Measurements from ENCODE around the gene PRODH.

Gene PRODH

GRCh38 chr22:18978506-18978905 is 42.4 kb upstream of the PRODH start:
- no peak overlapping the region for H2AFZ ChIP-seq (ENCODE audit: low read length)
- H3K79me2 ChIP-seq (ENCODE audit: insufficient read depth, low read length), result no peaks in the 10 kb centered on the region
- no peaks in the 10 kb centered on the region for H3K4me1 ChIP-seq (ENCODE audit: insufficient read depth, low read length, poor library complexity, severe bottlenecking)
- no peak overlapping the region for H3K4me3 ChIP-seq (ENCODE audit: low read length, poor library complexity, severe bottlenecking)
- no peaks in the 10 kb centered on the region for H3K9me3 ChIP-seq (ENCODE audit: insufficient read depth, low read depth, low read length)
- no peaks in the 10 kb centered on the region for H3K27me3 ChIP-seq (ENCODE audit: insufficient read depth, low read length, poor library complexity, severe bottlenecking)
- no peaks in the 10 kb centered on the region for H3F3A ChIP-seq (ENCODE audit: low read depth)
- H3K4me2 ChIP-seq (ENCODE audit: low read depth, low read length, poor library complexity, severe bottlenecking), result no peak overlapping the region
- TF ChIP-seq CTCF (conservative IDR thresholded peaks at IDR 0.05; ENCODE audit: low read length) (no peak), EZH2phosphoT487 (IDR thresholded peaks at IDR 0.05; ENCODE audit: borderline replicate concordance) (no peak)
- H4K20me1 ChIP-seq (ENCODE audit: insufficient read depth, low read length, poor library complexity, severe bottlenecking), result no peaks in the 10 kb centered on the region
- no peak overlapping the region for H3K9ac ChIP-seq (ENCODE audit: low read depth, low read length, poor library complexity, severe bottlenecking)
- H3K36me3 ChIP-seq (ENCODE audit: insufficient read depth, low read length), result no peaks in the 10 kb centered on the region
- no peaks in the 10 kb centered on the region for H3K9me2 ChIP-seq (replicated peaks; ENCODE audit: low read depth, low read length)

- no peaks in the 10 kb centered on the region for H3K9me2 ChIP-seq (replicated peaks; ENCODE audit: low read depth, low read length)
- no peak overlapping the region for H3K9ac ChIP-seq (ENCODE audit: low read depth, low read length, poor library complexity, severe bottlenecking)
- no peaks in the 10 kb centered on the region for H3K27me3 ChIP-seq (ENCODE audit: insufficient read depth, low read length, poor library complexity, severe bottlenecking)
- no peaks in the 10 kb centered on the region for H3K9me3 ChIP-seq (ENCODE audit: insufficient read depth, low read depth, low read length)
- no peaks in the 10 kb centered on the region for H3K79me2 ChIP-seq (ENCODE audit: insufficient read depth, low read length)
- TF ChIP-seq CTCF (conservative IDR thresholded peaks at IDR 0.05; ENCODE audit: low read length), result no peak
- no peak for TF ChIP-seq EZH2phosphoT487 (IDR thresholded peaks at IDR 0.05; ENCODE audit: borderline replicate concordance)
- H4K20me1 ChIP-seq (ENCODE audit: insufficient read depth, low read length, poor library complexity, severe bottlenecking), result no peaks in the 10 kb centered on the region
- H3K4me2 ChIP-seq (ENCODE audit: low read depth, low read length, poor library complexity, severe bottlenecking), result no peak overlapping the region
- no peaks in the 10 kb centered on the region for H3K36me3 ChIP-seq (ENCODE audit: insufficient read depth, low read length)
- H2AFZ ChIP-seq (ENCODE audit: low read length), result no peak overlapping the region
- H3F3A ChIP-seq (ENCODE audit: low read depth), result no peaks in the 10 kb centered on the region
- no peak overlapping the region for H3K4me3 ChIP-seq (ENCODE audit: low read length, poor library complexity, severe bottlenecking)
- H3K4me1 ChIP-seq (ENCODE audit: insufficient read depth, low read length, poor library complexity, severe bottlenecking), result no peaks in the 10 kb centered on the region
These were observed 41.8 kb upstream of the PRODH start for GRCh38 chr22:18977824-18978425.

GRCh38 chr22:18976197-18976751 is 40.2 kb upstream of the PRODH start:
- no peaks in the 10 kb centered on the region for H3K4me1 ChIP-seq (ENCODE audit: insufficient read depth, low read length, poor library complexity, severe bottlenecking)
- H4K20me1 ChIP-seq (ENCODE audit: insufficient read depth, low read length, poor library complexity, severe bottlenecking), result no peaks in the 10 kb centered on the region
- H3K36me3 ChIP-seq (ENCODE audit: insufficient read depth, low read length), result no peaks in the 10 kb centered on the region
- no peaks in the 10 kb centered on the region for H3K79me2 ChIP-seq (ENCODE audit: insufficient read depth, low read length)
- no peak overlapping the region for H3K4me2 ChIP-seq (ENCODE audit: low read depth, low read length, poor library complexity, severe bottlenecking)
- no peak overlapping the region for H3K4me3 ChIP-seq (ENCODE audit: low read length, poor library complexity, severe bottlenecking)
- H2AFZ ChIP-seq (ENCODE audit: low read length), result no peak overlapping the region
- no peaks in the 10 kb centered on the region for H3K9me3 ChIP-seq (ENCODE audit: insufficient read depth, low read depth, low read length)
- no peaks in the 10 kb centered on the region for H3K27me3 ChIP-seq (ENCODE audit: insufficient read depth, low read length, poor library complexity, severe bottlenecking)
- H3K9me2 ChIP-seq (replicated peaks; ENCODE audit: low read depth, low read length), result no peaks in the 10 kb centered on the region
- no peak overlapping the region for H3K9ac ChIP-seq (ENCODE audit: low read depth, low read length, poor library complexity, severe bottlenecking)
- no peaks in the 10 kb centered on the region for H3F3A ChIP-seq (ENCODE audit: low read depth)
- TF ChIP-seq CTCF (conservative IDR thresholded peaks at IDR 0.05; ENCODE audit: low read length) (no peak), EZH2phosphoT487 (IDR thresholded peaks at IDR 0.05; ENCODE audit: borderline replicate concordance) (no peak)

Data from Loucy (cell line).